ENCODE measurements around the gene KLC1.

Gene KLC1

GRCh38 chr14:103593577-103593976 is 35.4 kb upstream of the KLC1 start:
- TF ChIP-seq EP300 (IDR thresholded peaks at IDR 0.05; ENCODE audit: borderline replicate concordance) (no peak), USF1 (IDR thresholded peaks at IDR 0.05) (no peak), TEAD4 (IDR thresholded peaks at IDR 0.05) (no peak), TCF12 (IDR thresholded peaks at IDR 0.05; ENCODE audit: low read depth) (no peak), NFIC (IDR thresholded peaks at IDR 0.05) (no peak), YY1 (IDR thresholded peaks at IDR 0.05; ENCODE audit: low read depth) (no peak), CREB1 (IDR thresholded peaks at IDR 0.05; ENCODE audit: low read depth) (no peak), EGR1 (IDR thresholded peaks at IDR 0.05) (no peak), MAX (IDR thresholded peaks at IDR 0.05) (no peak), REST (IDR thresholded peaks at IDR 0.05; ENCODE audit: low read depth) (no peak), RAD21 (IDR thresholded peaks at IDR 0.05; ENCODE audit: low read depth) (no peak)

GRCh38 chr14:103594265-103594664 is 34.7 kb upstream of the KLC1 start:
- TF ChIP-seq NFIC (IDR thresholded peaks at IDR 0.05) (no peak), CREB1 (IDR thresholded peaks at IDR 0.05; ENCODE audit: low read depth) (no peak), CEBPB (IDR thresholded peaks at IDR 0.05) (no peak), YY1 (IDR thresholded peaks at IDR 0.05; ENCODE audit: low read depth) (no peak), TAF1 (IDR thresholded peaks at IDR 0.05; ENCODE audit: low read depth) (no peak), USF1 (IDR thresholded peaks at IDR 0.05) (no peak), EGR1 (IDR thresholded peaks at IDR 0.05) (no peak), RAD21 (IDR thresholded peaks at IDR 0.05; ENCODE audit: low read depth) (no peak), MAX (IDR thresholded peaks at IDR 0.05) (no peak)

GRCh38 chr14:103597623-103598377 is 31.2 kb upstream of the KLC1 start:
- TF ChIP-seq REST (IDR thresholded peaks at IDR 0.05; ENCODE audit: low read depth): no peak
- TF ChIP-seq NFIC (IDR thresholded peaks at IDR 0.05): no peak
- no peak for TF ChIP-seq TAF1 (IDR thresholded peaks at IDR 0.05; ENCODE audit: low read depth)
- TF ChIP-seq CEBPB (IDR thresholded peaks at IDR 0.05): no peak
- TF ChIP-seq EP300 (IDR thresholded peaks at IDR 0.05; ENCODE audit: borderline replicate concordance): no peak
- no peak for TF ChIP-seq ZBTB7A (IDR thresholded peaks at IDR 0.05; ENCODE audit: low read depth)
- TF ChIP-seq EGR1 (IDR thresholded peaks at IDR 0.05): no peak
- no peak for TF ChIP-seq FOXM1 (IDR thresholded peaks at IDR 0.05; ENCODE audit: borderline replicate concordance, low read depth)
- TF ChIP-seq CREB1 (IDR thresholded peaks at IDR 0.05; ENCODE audit: low read depth): no peak
- TF ChIP-seq TEAD4 (IDR thresholded peaks at IDR 0.05): no peak
- TF ChIP-seq YY1 (IDR thresholded peaks at IDR 0.05; ENCODE audit: low read depth): no peak
- no peak for TF ChIP-seq RAD21 (IDR thresholded peaks at IDR 0.05; ENCODE audit: low read depth)
- no peak for TF ChIP-seq MAX (IDR thresholded peaks at IDR 0.05)
- no peak for TF ChIP-seq TCF12 (IDR thresholded peaks at IDR 0.05; ENCODE audit: low read depth)
- TF ChIP-seq USF1 (IDR thresholded peaks at IDR 0.05): no peak

- TF ChIP-seq NFIC (IDR thresholded peaks at IDR 0.05) (no peak), YY1 (IDR thresholded peaks at IDR 0.05; ENCODE audit: low read depth) (no peak), EP300 (IDR thresholded peaks at IDR 0.05; ENCODE audit: borderline replicate concordance) (no peak), ZBTB7A (IDR thresholded peaks at IDR 0.05; ENCODE audit: low read depth) (no peak), TCF12 (IDR thresholded peaks at IDR 0.05; ENCODE audit: low read depth) (no peak), CEBPB (IDR thresholded peaks at IDR 0.05) (no peak), RAD21 (IDR thresholded peaks at IDR 0.05; ENCODE audit: low read depth) (no peak), REST (IDR thresholded peaks at IDR 0.05; ENCODE audit: low read depth) (no peak), USF1 (IDR thresholded peaks at IDR 0.05) (no peak), MAX (IDR thresholded peaks at IDR 0.05) (no peak), TAF1 (IDR thresholded peaks at IDR 0.05; ENCODE audit: low read depth) (no peak), EGR1 (IDR thresholded peaks at IDR 0.05) (no peak), CREB1 (IDR thresholded peaks at IDR 0.05; ENCODE audit: low read depth) (no peak), FOXM1 (IDR thresholded peaks at IDR 0.05; ENCODE audit: borderline replicate concordance, low read depth) (no peak), TEAD4 (IDR thresholded peaks at IDR 0.05) (no peak)
Observed at GRCh38 chr14:103600503-103600902, 28.5 kb upstream of the KLC1 start.
